Hematopoietic multipotent progenitor cell treated with erythropoietin and hydrocortisone succinate and interleukin-3 and kit ligand, for 6 days (in vitro differentiated cells): Measurements from ENCODE around the gene UBA1.
A peak's percentile ranks its signal among the peaks of the same experiment; 100 is the strongest.

Source experiments
- DNase-seq: peaks from one replicate; pipeline ENCODE4 v3.0.0-alpha.2; 2015

Gene UBA1

DNA sequence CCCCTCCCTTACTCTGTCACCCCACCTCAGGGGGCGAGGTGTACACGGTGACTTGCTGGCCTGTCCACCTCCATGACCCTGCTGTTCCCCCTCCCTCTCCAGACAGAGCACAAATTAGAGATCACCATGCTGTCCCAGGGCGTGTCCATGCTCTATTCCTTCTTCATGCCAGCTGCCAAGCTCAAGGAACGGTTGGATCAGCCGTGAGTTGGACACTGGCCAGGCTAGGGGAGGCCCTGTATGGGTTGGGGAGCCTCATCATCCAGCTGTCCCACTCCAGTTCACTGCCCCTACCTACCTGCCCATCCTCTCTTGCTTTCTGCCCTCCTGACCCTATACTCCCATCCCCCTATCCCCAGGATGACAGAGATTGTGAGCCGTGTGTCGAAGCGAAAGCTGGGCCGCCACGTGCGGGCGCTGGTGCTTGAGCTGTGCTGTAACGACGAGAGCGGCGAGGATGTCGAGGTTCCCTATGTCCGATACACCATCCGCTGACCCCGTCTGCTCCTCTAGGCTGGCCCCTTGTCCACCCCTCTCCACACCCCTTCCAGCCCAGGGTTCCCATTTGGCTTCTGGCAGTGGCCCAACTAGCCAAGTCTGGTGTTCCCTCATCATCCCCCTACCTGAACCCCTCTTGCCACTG is 20.9 kb downstream of the UBA1 start:
- no peak for DNase-seq

DNA sequence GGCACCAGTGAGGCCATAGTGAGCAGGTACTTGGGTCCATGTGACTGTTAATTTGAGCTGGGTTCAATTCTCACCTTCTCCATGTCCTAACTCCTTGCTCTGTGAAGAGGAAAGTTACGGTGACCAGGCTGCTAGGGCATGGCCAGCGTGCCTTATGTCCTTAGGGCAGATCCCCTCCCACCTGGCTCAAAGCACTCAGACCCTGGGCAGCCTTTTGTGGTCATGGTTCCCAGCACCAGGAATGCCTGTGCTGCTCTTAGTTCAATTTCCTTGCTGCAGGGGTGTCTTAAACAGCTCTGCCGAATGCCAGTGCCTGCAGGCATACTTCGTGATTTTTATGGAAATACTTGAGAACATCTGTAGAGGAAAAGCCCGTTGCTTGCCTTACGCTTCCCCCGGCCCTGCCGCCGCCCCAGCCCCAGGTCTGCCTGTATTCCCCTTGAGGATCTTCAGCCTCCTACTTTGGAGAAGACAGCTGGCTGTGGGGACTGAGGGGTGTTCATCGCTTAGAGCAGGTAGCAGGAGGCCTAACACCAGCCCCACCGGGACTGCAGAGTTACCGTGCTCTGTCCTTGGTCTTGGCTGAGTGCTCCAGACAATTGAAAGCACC is 21.8 kb downstream of the UBA1 start:
- DNase-seq: no peak

- DNase-seq: no peak
Measured at GRCh38 chrX:47216393-47216925, 22.8 kb downstream of the UBA1 start.

- DNase-seq: peak; percentile 37
Measured at GRCh38 chrX:47217121-47217851, 23.7 kb downstream of the UBA1 start.

DNA sequence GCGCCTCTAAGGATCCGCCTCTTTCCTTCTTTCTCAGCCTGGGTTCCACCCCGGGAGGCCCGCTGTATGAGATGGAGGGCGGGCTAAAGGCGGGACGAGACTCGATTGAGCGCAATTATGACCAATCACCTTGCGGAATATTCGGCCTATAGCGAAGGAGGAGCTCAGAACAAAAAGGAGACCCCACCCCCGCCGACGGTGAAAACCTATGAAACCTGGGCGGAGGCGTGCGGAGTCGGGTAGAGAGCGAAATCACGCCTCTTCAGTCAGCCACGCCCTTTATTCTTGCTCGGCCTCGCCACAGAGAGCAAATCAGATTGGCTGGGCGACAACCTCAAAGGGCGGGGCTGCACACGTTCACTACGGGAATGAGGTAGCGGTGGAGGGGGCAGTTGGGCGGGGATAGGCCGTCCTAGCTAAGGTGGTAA is 24.2 kb downstream of the UBA1 start:
- DNase-seq: peak; percentile 98

DNA sequence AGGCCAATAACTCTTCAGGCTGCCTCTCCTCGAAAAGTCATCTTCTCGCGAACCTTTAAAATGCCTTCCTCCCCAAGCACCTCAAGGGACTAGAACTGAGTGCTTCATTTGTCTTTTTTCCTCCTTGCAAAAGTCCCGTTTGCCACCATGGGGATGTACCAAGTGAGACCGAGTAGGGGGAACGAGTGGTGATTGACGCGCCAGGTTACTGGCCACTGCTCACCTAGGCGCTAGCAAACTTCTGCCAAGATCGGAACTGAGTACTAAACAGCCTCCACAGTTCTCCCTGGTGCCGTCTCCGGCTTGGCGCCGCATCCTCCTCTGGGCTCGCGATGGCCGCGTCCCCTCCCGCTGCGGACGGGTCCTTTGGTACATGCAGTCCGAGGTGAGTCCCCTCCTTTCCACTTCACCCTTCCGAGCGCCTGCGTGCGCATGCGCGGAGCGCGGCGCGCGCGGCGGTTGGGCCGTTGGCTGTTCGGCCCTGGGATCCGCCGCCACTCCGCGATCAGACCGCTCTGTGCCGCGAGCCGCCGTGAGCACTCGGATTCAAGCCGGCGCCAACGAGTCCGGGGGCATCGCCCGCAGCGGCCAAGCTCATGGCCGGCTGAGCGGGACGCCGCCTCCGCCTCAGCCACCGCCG is 24.8 kb downstream of the UBA1 start, which contains the start of gene CDK16:
Gene CDK16, plus strand, starts transcription at position 402 of the 640 bp plus-strand sequence. CDS start 4,877 bp downstream, outside the sequence.
- peak; percentile 71 for DNase-seq

GRCh38 chrX:47218920-47219815 is 25.5 kb downstream of the UBA1 start:
- peak; percentile 61 for DNase-seq

- DNase-seq: no peak
Measured at GRCh38 chrX:47221756-47222155, 28.1 kb downstream of the UBA1 start.

DNA sequence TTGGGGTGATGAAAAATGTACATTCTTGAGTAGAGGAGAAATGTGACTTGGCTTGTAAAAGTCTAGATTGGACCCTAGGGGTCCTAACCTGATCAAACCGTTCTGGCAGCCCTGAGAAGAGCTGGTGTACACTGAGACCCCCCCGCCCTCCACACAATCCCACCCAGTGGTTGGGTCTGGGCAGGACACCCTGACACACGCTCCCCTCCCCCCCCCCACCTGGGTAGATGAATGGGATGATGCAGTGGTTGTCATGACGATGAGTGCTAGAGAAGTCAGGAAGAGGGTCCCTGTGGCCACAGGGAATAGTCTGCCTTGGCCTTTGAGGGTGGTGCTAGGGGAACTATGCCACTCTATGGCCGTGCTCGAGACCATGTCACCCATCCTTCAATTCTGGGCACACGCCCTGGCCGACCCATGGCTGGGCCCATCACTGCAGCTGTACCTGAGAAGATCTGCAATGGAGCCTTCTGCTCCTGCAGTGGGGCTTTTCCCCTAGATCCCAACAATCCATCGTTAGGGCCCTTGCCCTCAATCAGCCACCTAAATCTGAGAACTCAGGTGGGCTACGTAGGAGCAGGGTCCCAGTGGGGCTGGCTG is 29.2 kb downstream of the UBA1 start:
- no peak for DNase-seq

- no peak for DNase-seq
Measured at GRCh38 chrX:47223476-47224250, 30.0 kb downstream of the UBA1 start.

- no peak for DNase-seq
Measured at GRCh38 chrX:47224266-47224895, 30.8 kb downstream of the UBA1 start.

GRCh38 chrX:47224896-47225290 is 31.3 kb downstream of the UBA1 start:
- no peak for DNase-seq

- DNase-seq: no peak
Measured at GRCh38 chrX:47226071-47226470, 32.4 kb downstream of the UBA1 start.

GRCh38 chrX:47226531-47227333 is 33.1 kb downstream of the UBA1 start:
- DNase-seq: no peak

DNA sequence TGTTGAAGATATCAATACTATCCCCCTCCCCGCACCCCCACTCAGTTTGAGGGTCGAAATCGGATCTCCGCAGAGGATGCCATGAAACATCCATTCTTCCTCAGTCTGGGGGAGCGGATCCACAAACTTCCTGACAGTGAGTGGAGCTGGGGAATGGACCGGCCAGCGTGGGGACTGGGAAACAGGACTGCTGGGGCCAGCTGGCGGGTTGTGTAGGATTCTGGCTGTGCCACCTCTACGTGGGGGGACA is 33.6 kb downstream of the UBA1 start:
- DNase-seq: no peak

GRCh38 chrX:47228550-47229270 is 35.1 kb downstream of the UBA1 start:
- no peak for DNase-seq

- no peak for DNase-seq
Measured at GRCh38 chrX:47229427-47229826, 35.8 kb downstream of the UBA1 start.

- no peak for DNase-seq
Measured at GRCh38 chrX:47230136-47230868, 36.7 kb downstream of the UBA1 start.
